ENCODE data around the gene RBM18.

DNA sequence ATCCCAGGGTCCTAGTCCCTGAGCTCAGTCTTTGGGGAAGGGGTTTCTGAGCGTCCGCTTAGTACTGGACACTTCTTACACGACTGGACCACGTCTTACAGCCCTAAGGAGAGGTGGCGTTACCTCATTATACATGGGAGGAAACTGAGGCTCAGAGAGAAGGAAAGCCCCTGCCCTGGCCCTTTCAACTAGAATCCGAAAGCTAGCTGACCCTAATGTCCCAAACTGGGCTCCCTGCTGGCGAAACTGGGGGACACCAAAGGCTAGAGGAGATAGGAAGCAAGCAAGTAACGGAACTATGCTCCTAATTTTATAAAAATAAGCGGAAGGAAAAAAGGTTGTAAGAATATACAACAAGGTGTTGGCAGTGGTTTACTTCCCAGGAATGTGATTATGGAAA is 50.1 kb downstream of the RBM18 start:
- TF ChIP-seq EZH2 (IDR thresholded peaks at IDR 0.05; ENCODE audit: low read depth, unreplicated experiment), result peak; percentile 65
- TF ChIP-seq, protein P1, sequence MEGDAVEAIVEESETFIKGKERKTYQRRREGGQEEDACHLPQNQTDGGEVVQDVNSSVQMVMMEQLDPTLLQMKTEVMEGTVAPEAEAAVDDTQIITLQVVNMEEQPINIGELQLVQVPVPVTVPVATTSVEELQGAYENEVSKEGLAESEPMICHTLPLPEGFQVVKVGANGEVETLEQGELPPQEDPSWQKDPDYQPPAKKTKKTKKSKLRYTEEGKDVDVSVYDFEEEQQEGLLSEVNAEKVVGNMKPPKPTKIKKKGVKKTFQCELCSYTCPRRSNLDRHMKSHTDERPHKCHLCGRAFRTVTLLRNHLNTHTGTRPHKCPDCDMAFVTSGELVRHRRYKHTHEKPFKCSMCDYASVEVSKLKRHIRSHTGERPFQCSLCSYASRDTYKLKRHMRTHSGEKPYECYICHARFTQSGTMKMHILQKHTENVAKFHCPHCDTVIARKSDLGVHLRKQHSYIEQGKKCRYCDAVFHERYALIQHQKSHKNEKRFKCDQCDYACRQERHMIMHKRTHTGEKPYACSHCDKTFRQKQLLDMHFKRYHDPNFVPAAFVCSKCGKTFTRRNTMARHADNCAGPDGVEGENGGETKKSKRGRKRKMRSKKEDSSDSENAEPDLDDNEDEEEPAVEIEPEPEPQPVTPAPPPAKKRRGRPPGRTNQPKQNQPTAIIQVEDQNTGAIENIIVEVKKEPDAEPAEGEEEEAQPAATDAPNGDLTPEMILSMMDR (conservative IDR thresholded peaks at IDR 0.05; ENCODE audit: low read depth in 2 of 2), result no peak
- TF ChIP-seq POLR2AphosphoS5 (IDR thresholded peaks at IDR 0.05; ENCODE audit: low read depth), result no peak
- TF ChIP-seq, protein P2, sequence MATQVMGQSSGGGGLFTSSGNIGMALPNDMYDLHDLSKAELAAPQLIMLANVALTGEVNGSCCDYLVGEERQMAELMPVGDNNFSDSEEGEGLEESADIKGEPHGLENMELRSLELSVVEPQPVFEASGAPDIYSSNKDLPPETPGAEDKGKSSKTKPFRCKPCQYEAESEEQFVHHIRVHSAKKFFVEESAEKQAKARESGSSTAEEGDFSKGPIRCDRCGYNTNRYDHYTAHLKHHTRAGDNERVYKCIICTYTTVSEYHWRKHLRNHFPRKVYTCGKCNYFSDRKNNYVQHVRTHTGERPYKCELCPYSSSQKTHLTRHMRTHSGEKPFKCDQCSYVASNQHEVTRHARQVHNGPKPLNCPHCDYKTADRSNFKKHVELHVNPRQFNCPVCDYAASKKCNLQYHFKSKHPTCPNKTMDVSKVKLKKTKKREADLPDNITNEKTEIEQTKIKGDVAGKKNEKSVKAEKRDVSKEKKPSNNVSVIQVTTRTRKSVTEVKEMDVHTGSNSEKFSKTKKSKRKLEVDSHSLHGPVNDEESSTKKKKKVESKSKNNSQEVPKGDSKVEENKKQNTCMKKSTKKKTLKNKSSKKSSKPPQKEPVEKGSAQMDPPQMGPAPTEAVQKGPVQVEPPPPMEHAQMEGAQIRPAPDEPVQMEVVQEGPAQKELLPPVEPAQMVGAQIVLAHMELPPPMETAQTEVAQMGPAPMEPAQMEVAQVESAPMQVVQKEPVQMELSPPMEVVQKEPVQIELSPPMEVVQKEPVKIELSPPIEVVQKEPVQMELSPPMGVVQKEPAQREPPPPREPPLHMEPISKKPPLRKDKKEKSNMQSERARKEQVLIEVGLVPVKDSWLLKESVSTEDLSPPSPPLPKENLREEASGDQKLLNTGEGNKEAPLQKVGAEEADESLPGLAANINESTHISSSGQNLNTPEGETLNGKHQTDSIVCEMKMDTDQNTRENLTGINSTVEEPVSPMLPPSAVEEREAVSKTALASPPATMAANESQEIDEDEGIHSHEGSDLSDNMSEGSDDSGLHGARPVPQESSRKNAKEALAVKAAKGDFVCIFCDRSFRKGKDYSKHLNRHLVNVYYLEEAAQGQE (IDR thresholded peaks at IDR 0.05; ENCODE audit: unreplicated experiment), result no peak
- no peak for TF ChIP-seq CREB1 (CRISPR knock-in tag; IDR thresholded peaks at IDR 0.05; ENCODE audit: low read depth)

All from GM23338 (cell line).